Superior temporal gyrus (tissue), 1 donor: Measurements from ENCODE around the gene GPR143.
A peak's percentile ranks its signal among the peaks of the same experiment; 100 is the strongest.
"Not testable (repeated sequence)": the region's sequence is repeated elsewhere in the genome, so short reads cannot be mapped to it uniquely, and the experiment has no call there.

ENCODE experiments used
- DNase-seq: peaks from one replicate; pipeline ENCODE4 v3.0.0-alpha.2; 2016; ENCODE audit errors: extremely low spot score

Gene GPR143

GRCh38 chrX:9768321-9768839 lies 2.7 kb upstream of the GPR143 start:
- DNase-seq, result not testable (repeated sequence)

- DNase-seq, result no peak
These were observed 1.7 kb upstream of the GPR143 start for GRCh38 chrX:9767375-9767774.

GRCh38 chrX:9765072-9765736 lies 443 bp downstream of the GPR143 start:
- DNase-seq, result no peak

- no peak for DNase-seq
These were observed 6.3 kb downstream of the GPR143 start for GRCh38 chrX:9759337-9759736.

- DNase-seq, result no peak
These were observed 7.5 kb downstream of the GPR143 start for GRCh38 chrX:9758021-9758638.

GRCh38 chrX:9757366-9757765 lies 8.3 kb downstream of the GPR143 start:
- DNase-seq, result no peak

- DNase-seq, result no peak
These were observed 16.4 kb downstream of the GPR143 start for GRCh38 chrX:9749146-9749692.

GRCh38 chrX:9747644-9748043 lies 18.0 kb downstream of the GPR143 start:
- DNase-seq, result no peak

- no peak for DNase-seq
These were observed 19.3 kb downstream of the GPR143 start for GRCh38 chrX:9746148-9746888.

- DNase-seq, result no peak
These were observed 20.1 kb downstream of the GPR143 start for GRCh38 chrX:9745417-9746115.

- DNase-seq, result no peak
These were observed 26.5 kb downstream of the GPR143 start for GRCh38 chrX:9739130-9739529.

GRCh38 chrX:9738151-9738550 lies 27.5 kb downstream of the GPR143 start:
- no peak for DNase-seq

- DNase-seq, result no peak
These were observed 28.3 kb downstream of the GPR143 start for GRCh38 chrX:9737363-9737762.

GRCh38 chrX:9730752-9731151 lies 34.9 kb downstream of the GPR143 start:
- DNase-seq, result no peak

GRCh38 chrX:9730078-9730477 lies 35.6 kb downstream of the GPR143 start:
- no peak for DNase-seq

GRCh38 chrX:9729171-9729885 lies 36.3 kb downstream of the GPR143 start:
- no peak for DNase-seq

GRCh38 chrX:9728261-9728660 lies 37.4 kb downstream of the GPR143 start:
- no peak for DNase-seq

- no peak for DNase-seq
These were observed 40.9 kb downstream of the GPR143 start for GRCh38 chrX:9724711-9725110.

GRCh38 chrX:9717376-9717775 lies 48.3 kb downstream of the GPR143 start:
- DNase-seq, result no peak

- DNase-seq, result no peak
These were observed 55.3 kb downstream of the GPR143 start for GRCh38 chrX:9710332-9710731.

- DNase-seq, result peak; percentile 81
These were observed 56.6 kb downstream of the GPR143 start for GRCh38 chrX:9708923-9709553.
